K562 (cell line): Measurements from ENCODE around the gene DYNLT2B. TPM values are rescaled to one million over a fixed set of nuclear protein-coding genes. Genes with fewer than 3 reads are reported as not detected.

Source experiments
- ATAC-seq: fragments of 200-7000 bp; cut with Tn5 transposase; 3 replicates; pipeline ENCODE4 v1.9.1; 2020; ENCODE audit warnings: moderate library complexity
- BruUV-seq: library from RNA; stranded (reverse); fragments of 400-500 nt; replicated peaks from 2 replicates; lab custom pipeline; 2021; lab: Mats Ljungman, UMichigan
- CTCF ChIA-PET: fragments of 300-600 bp; formaldehyde crosslinking; extraction: SDS; loops from one replicate; lab custom pipeline; 2021; ENCODE audit warnings: low intra/inter-chr PET ratio; lab: Yijun Ruan, JAX
- POLR2A ChIA-PET: fragments of 300-600, 350-650 bp; sonication (Branson Sonifier 250); formaldehyde crosslinking; extraction: SDS; loops from one replicate; lab custom pipeline; 2021; ENCODE audit warnings: antibody characterized with exemption, inconsistent platforms; lab: Yijun Ruan, JAX
- DNase-seq, 4 experiments: peaks; one replicate each; pipeline versions ENCODE4 v3.0.0 to v3.0.0-alpha.2; 2011 to 2018; ENCODE audit warnings: low spot score in 3 of 4, mixed read lengths in 3 of 4; ENCODE audit errors: extremely low read depth in 1 of 4
- FAIRE-seq: peaks from 2 replicates; lab custom pipeline; 2011; peaks lifted over from hg19 to GRCh38; lab: Jason Lieb, UNC
- H2AFZ ChIP-seq: 2 replicates; pipeline ENCODE4 v1.6.0; 2011; ENCODE audit warnings: low read depth, low read length, control low read depth, inconsistent platforms
- H3K27ac ChIP-seq: fragments of 200-600 bp; 3 replicates; pipeline ENCODE4 v1.8.0; 2011; ENCODE audit warnings: low read depth, mild to moderate bottlenecking, control low read depth, inconsistent platforms, low read length, moderate library complexity, mixed read lengths; ENCODE audit errors: extremely low read depth
- H3K27me3 ChIP-seq, 2 experiments: fragments of 300-600 bp in 1 of 2; 2 replicates in 1 of 2; 3 replicates in 1 of 2; pipeline versions ENCODE4 v1.6.0 to v1.8.0; 2011; ENCODE audit warnings: inconsistent platforms in 2 of 2, low read length in 2 of 2, mild to moderate bottlenecking in 1 of 2, mixed read lengths in 1 of 2, moderate library complexity in 1 of 2; ENCODE audit not compliant: control insufficient read depth in 2 of 2, insufficient read depth in 2 of 2
- H3K36me3 ChIP-seq: fragments of 300-600 bp; 3 replicates; pipeline ENCODE4 v1.8.0; 2011; ENCODE audit warnings: mild to moderate bottlenecking, low read length, inconsistent platforms; ENCODE audit not compliant: control insufficient read depth, insufficient read depth
- H3K4me1 ChIP-seq, 2 experiments: fragments of 200-600 bp in 1 of 2; replicated peaks in 1 of 2; 2 replicates in 1 of 2; 3 replicates in 1 of 2; pipeline versions ENCODE4 v1.5.1 to v1.8.0; 2011; ENCODE audit warnings: inconsistent platforms in 2 of 2, low read length in 2 of 2, mild to moderate bottlenecking in 1 of 2, mixed read lengths in 1 of 2, moderate library complexity in 1 of 2; ENCODE audit not compliant: control insufficient read depth in 2 of 2, insufficient read depth in 2 of 2
- H3K4me2 ChIP-seq: 2 replicates; pipeline ENCODE4 v1.6.1; 2011; ENCODE audit warnings: low read length, control low read depth, inconsistent platforms, mixed read lengths; ENCODE audit not compliant: insufficient read depth
- H3K4me3 ChIP-seq: fragments of 200-600 bp; sonication (generic), shearing (Covaris generic); 2 replicates; pipeline ENCODE4 v1.5.1; 2016; ENCODE audit warnings: control low read depth, inconsistent platforms
- H3K79me2 ChIP-seq: fragments of 200-600 bp; 3 replicates; pipeline ENCODE4 v1.8.0; 2011; ENCODE audit warnings: low read length, inconsistent platforms; ENCODE audit not compliant: control insufficient read depth, insufficient read depth
- H3K9ac ChIP-seq, 2 experiments: 2 replicates each; pipeline versions ENCODE4 v1.6.0 to v1.6.1; 2011; ENCODE audit warnings: low read depth in 2 of 2, low read length in 2 of 2, control low read depth in 1 of 2, inconsistent platforms in 1 of 2, mild to moderate bottlenecking in 1 of 2, mixed read lengths in 1 of 2; ENCODE audit not compliant: insufficient read depth in 1 of 2
- H3K9me1 ChIP-seq: one replicate; pipeline ENCODE4 v1.6.0; 2011; ENCODE audit warnings: inconsistent platforms, mild to moderate bottlenecking, low read length, moderate library complexity; ENCODE audit not compliant: control insufficient read depth, insufficient read depth
- H3K9me3 ChIP-seq: replicated peaks from 2 replicates; pipeline ENCODE4 v1.5.1; 2011; ENCODE audit warnings: low read depth, low read length, inconsistent platforms; ENCODE audit not compliant: control insufficient read depth, insufficient read depth
- H4K20me1 ChIP-seq: replicated peaks from 2 replicates; pipeline ENCODE4 v1.6.1; 2011; ENCODE audit warnings: low read length, inconsistent platforms, mixed read lengths; ENCODE audit not compliant: control insufficient read depth, insufficient read depth
- CCAR2 ChIP-seq: fragments of 200-400 bp; formaldehyde crosslinking; IDR thresholded peaks from 2 replicates; pipeline ENCODE4 v1.6.1; 2017; ENCODE audit warnings: mild to moderate bottlenecking, low read depth, low read length
- CREB5 ChIP-seq: fragments of 250-450 bp; sonication (Bioruptor Pico); IDR thresholded peaks from 2 replicates; pipeline ENCODE4 v1.5.0; 2020; ENCODE audit warnings: mild to moderate bottlenecking
- ETV6 ChIP-seq, 3 experiments: fragments of 150-350 bp in 1 of 3; sonication (generic) in 1 of 3; formaldehyde crosslinking in 1 of 3; IDR thresholded peaks; 2 replicates each; pipeline versions ENCODE4 v1.6.1 to v1.8.0; 2014 to 2022; ENCODE audit warnings: borderline replicate concordance in 2 of 3, low read depth in 2 of 3, antibody characterized with exemption in 1 of 3, low read length in 1 of 3, mild to moderate bottlenecking in 1 of 3, missing genetic modification reagents in 1 of 3
- JUN ChIP-seq, 2 experiments: sonication (generic) in 1 of 2; formaldehyde crosslinking in 1 of 2; IDR thresholded peaks; 2 replicates each; pipeline versions ENCODE4 v1.6.1 to v1.8.0; 2012 to 2022; ENCODE audit warnings: borderline replicate concordance in 2 of 2, mild to moderate bottlenecking in 2 of 2, improper control_type of control experiment in 1 of 2, low read depth in 1 of 2, low read length in 1 of 2, missing genetic modification reagents in 1 of 2
- ZSCAN29 ChIP-seq: fragments of 450-650 bp; IDR thresholded peaks from 2 replicates; pipeline ENCODE4 v1.6.1; 2017
- WGBS: fragments of 100-300 bp; shearing (Covaris generic); methylation state at CpG from one replicate; pipeline ENCODE4 v1.1.6; 2016; ENCODE audit warnings: low coverage, mixed read lengths; ENCODE audit not compliant: insufficient coverage; ENCODE audit errors: missing lambda C conversion rate; 5-methylcytosine and 5-hydroxymethylcytosine counted together
- in situ Hi-C: fragments of 300-500 bp; cut with MboI; formaldehyde crosslinking; loops from 4 replicates; pipeline ENCODE4 v1.15.0; 2018; ENCODE audit warnings: inconsistent platforms, mixed read lengths
- intact Hi-C: fragments of 100-400 bp; cut with micrococcal nuclease; formaldehyde crosslinking; loops from 2 replicates; pipeline ENCODE4 v1.14.2; 2022
- polyA plus RNA-seq, 8 experiments: library from polyadenylated mRNA; depleted of rRNA in 4 of 8; stranded (reverse) in 5 of 8; unstranded in 3 of 8; fragments of >200 nt; fragmentation: Nextera tagmentation in 2 of 8; fragmentation: Illumina TruSeq in 1 of 8; extraction: Ambion mirVana in 2 of 8; extraction: Trizol in 1 of 8; gene quantifications; 2 replicates each; pipeline versions ENCODE4 v1.2.1 to v1.2.3, GENCODE V29; 2011 to 2014; ENCODE audit warnings: inconsistent platforms in 1 of 8, missing spikeins in 1 of 8
- total RNA-seq, 7 experiments: library from RNA; depleted of rRNA in 6 of 7; stranded (reverse); fragments of >200 nt in 6 of 7; fragmentation: Illumina TruSeq in 2 of 7; extraction: Trizol in 2 of 7; gene quantifications; 2 replicates each; pipeline versions ENCODE4 v1.2.1 to v1.2.3, GENCODE V29; 2011 to 2021; ENCODE audit warnings: low replicate concordance in 1 of 7
- TF ChIP-seq, protein P1 (sequence below): fragments of 450-650 bp; formaldehyde crosslinking; IDR thresholded peaks from 2 replicates; pipeline ENCODE4 v1.4.0; 2020; ENCODE audit warnings: mild to moderate bottlenecking
- TF ChIP-seq, protein P2 (sequence below): sonication (generic); formaldehyde crosslinking; IDR thresholded peaks from 2 replicates; pipeline ENCODE4 v1.8.0; 2022; ENCODE audit warnings: mild to moderate bottlenecking, missing genetic modification reagents, borderline replicate concordance

Gene DYNLT2B
- total and polyA plus RNA-seq, 9 of the 15 experiments (the other 6 are each of a cell fraction or from before 2014, with no cell fraction given), result 6.5 to 19.9 (median 8.7) TPM

DNA sequence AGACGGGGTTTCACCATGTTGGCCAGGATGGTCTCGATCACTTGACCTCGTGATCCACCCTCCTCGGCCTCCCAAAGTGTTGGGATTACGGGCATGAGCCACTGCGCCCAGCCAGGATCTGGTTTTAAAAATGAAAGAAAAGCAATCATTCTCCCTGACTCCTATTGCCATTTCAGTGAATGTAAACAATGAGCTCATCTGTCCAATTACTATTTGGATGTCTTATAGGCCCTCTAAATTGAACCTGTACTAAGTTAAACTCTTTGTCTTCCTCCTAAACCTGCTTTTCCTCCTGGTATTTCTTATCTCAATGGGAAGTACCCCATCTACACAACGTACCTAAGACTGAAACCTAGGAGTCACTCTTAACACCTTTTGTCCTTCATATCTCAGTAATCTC, 54.2 kb downstream of the DYNLT2B start:
- H3K4me3 ChIP-seq, result no peak overlapping the region
- H3K4me2 ChIP-seq, result no peak overlapping the region
- no peaks in the 10 kb centered on the region for H4K20me1 ChIP-seq
- no peak for DNase-seq
- intact Hi-C loops, result no loop called here
- POLR2A ChIA-PET, result interaction anchor here (0.5 to 1.0 kb wide), 2 partner anchors 12 to 248 kb away, joined by 3 to 6 read pairs; no protein-coding TSS in a partner anchor
- no peak for FAIRE-seq
- H3K9me3 ChIP-seq, result no peaks in the 10 kb centered on the region
- H3K27ac ChIP-seq, result no peak overlapping the region
- H3K27me3 ChIP-seq, result no peaks in the 10 kb centered on the region
- WGBS, result 84% methylated on average over 7 of the region's 7 CpGs
- H2AFZ ChIP-seq, result no peak overlapping the region
- in situ Hi-C loops, result no loop called here
- no TSS peak for BruUV-seq
- no peak overlapping the region for H3K9ac ChIP-seq
- H3K9me1 ChIP-seq, result no peaks in the 10 kb centered on the region
- ATAC-seq, result no peak
- H3K79me2 ChIP-seq, result peaks cover 9% of the 10 kb centered on the region
- peaks cover 40% of the 10 kb centered on the region; the same call in 2 of the 3 replicates for H3K36me3 ChIP-seq
- TF ChIP-seq CREB5, result no peak
- TF ChIP-seq ETV6 (IDR thresholded peaks at IDR 0.05; ENCODE audit: borderline replicate concordance in 1 of 2, low read depth in 2 of 2, low read length in 1 of 2), result no peak
- no peak for TF ChIP-seq ETV6 (CRISPR knock-in tag; IDR thresholded peaks at IDR 0.05; ENCODE audit: borderline replicate concordance)
- no peak for TF ChIP-seq JUN (IDR thresholded peaks at IDR 0.05; ENCODE audit: borderline replicate concordance, low read depth, low read length)
- no peak for TF ChIP-seq JUN (CRISPR knock-in tag; IDR thresholded peaks at IDR 0.05; ENCODE audit: borderline replicate concordance)
- no peak for TF ChIP-seq CCAR2
- TF ChIP-seq, protein P1, sequence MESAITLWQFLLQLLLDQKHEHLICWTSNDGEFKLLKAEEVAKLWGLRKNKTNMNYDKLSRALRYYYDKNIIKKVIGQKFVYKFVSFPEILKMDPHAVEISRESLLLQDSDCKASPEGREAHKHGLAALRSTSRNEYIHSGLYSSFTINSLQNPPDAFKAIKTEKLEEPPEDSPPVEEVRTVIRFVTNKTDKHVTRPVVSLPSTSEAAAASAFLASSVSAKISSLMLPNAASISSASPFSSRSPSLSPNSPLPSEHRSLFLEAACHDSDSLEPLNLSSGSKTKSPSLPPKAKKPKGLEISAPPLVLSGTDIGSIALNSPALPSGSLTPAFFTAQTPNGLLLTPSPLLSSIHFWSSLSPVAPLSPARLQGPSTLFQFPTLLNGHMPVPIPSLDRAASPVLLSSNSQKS, result no peak
- TF ChIP-seq, protein P2, sequence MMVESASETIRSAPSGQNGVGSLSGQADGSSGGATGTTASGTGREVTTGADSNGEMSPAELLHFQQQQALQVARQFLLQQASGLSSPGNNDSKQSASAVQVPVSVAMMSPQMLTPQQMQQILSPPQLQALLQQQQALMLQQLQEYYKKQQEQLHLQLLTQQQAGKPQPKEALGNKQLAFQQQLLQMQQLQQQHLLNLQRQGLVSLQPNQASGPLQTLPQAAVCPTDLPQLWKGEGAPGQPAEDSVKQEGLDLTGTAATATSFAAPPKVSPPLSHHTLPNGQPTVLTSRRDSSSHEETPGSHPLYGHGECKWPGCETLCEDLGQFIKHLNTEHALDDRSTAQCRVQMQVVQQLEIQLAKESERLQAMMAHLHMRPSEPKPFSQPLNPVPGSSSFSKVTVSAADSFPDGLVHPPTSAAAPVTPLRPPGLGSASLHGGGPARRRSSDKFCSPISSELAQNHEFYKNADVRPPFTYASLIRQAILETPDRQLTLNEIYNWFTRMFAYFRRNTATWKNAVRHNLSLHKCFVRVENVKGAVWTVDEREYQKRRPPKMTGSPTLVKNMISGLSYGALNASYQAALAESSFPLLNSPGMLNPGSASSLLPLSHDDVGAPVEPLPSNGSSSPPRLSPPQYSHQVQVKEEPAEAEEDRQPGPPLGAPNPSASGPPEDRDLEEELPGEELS (CRISPR knock-in tag), result no peak
- no peak for TF ChIP-seq ZSCAN29
- TF ChIP-seq, all 486 proteins: peak for 0
- peaks cover 6% of the 10 kb centered on the region in 2 experiments; a peak in 4 of 5 replicates for H3K4me1 ChIP-seq
- CTCF ChIA-PET, result no interaction called here
